Thoracic aorta (tissue), 2 donors: ENCODE results near the gene PRSS33. TPM values are rescaled to one million over a fixed set of nuclear protein-coding genes. Genes with fewer than 3 reads are reported as not detected.

Experiments used
- ATAC-seq: fragments of 150-250 bp; one replicate; pipeline ENCODE4 v1.8.0; 2017; ENCODE audit warnings: low read depth; ENCODE audit not compliant: insufficient number of reproducible peaks, low FRiP score
- DNase-seq: peaks from one replicate; pipeline ENCODE4 v3.0.0-alpha.2; 2020; ENCODE audit warnings: low spot score
- H3K27ac ChIP-seq, 2 donors: fragments of 200-600 bp; sonication (generic); 1 replicate in 1 of 2; 2 replicates in 1 of 2; pipeline ENCODE4 v1.5.1; 2016; ENCODE audit warnings: mild to moderate bottlenecking in 2 of 2, moderate library complexity in 2 of 2
- H3K27me3 ChIP-seq: fragments of 200-600 bp; sonication (generic); replicated peaks from 2 replicates; pipeline ENCODE4 v1.6.0; 2016; ENCODE audit warnings: mild to moderate bottlenecking; ENCODE audit not compliant: insufficient read depth
- H3K36me3 ChIP-seq: fragments of 200-600 bp; sonication (generic); one replicate; pipeline ENCODE4 v1.5.1; 2016
- H3K4me1 ChIP-seq, 2 donors: fragments of 200-600 bp; sonication (generic); 1 replicate in 1 of 2; 2 replicates in 1 of 2; pipeline versions ENCODE4 v1.5.1 to v1.6.0; 2016; ENCODE audit warnings: low read depth in 2 of 2, mild to moderate bottlenecking in 1 of 2; ENCODE audit not compliant: control insufficient read depth in 1 of 2
- H3K4me3 ChIP-seq: fragments of 200-600 bp; sonication (generic); 2 replicates; pipeline ENCODE4 v1.5.1; 2016; ENCODE audit warnings: mild to moderate bottlenecking
- H3K9me3 ChIP-seq: fragments of 200-600 bp; sonication (generic); 2 replicates; pipeline ENCODE4 v1.5.1; 2016
- CTCF ChIP-seq: fragments of 200-600 bp; sonication (generic); IDR thresholded peaks from one replicate; pipeline ENCODE4 v1.5.1; 2019; ENCODE audit warnings: antibody characterized with exemption
- total RNA-seq, 2 donors: library from RNA; depleted of rRNA; stranded (reverse); fragments of >200 nt; gene quantifications; one replicate each; pipeline versions ENCODE4 v1.1.0 to v1.2.3, GENCODE V29; 2016

Gene PRSS33
- total RNA-seq, 2 donors from 2014 or later, result not detected

GRCh38 chr16:2816751-2817339 is 29.5 kb upstream of the PRSS33 start, which contains the start of gene PRSS21:
Gene PRSS21 (plus strand): TSS chr16:2817237. CDS start chr16:2817269, 32 bp downstream.
- ATAC-seq, result no peak

GRCh38 chr16:2815299-2815771 is 28.0 kb upstream of the PRSS33 start:
- no peaks in the 10 kb centered on the region for H3K27me3 ChIP-seq
- no peak for TF ChIP-seq CTCF
- no peaks in the 10 kb centered on the region for H3K9me3 ChIP-seq
- H3K4me1 ChIP-seq, result no peaks in the 10 kb centered on the region
- H3K36me3 ChIP-seq, result no peaks in the 10 kb centered on the region
- no peak overlapping the region for H3K27ac ChIP-seq
- ATAC-seq (no peak), DNase-seq (no peak)
- H3K4me3 ChIP-seq, result no peak overlapping the region

More at GRCh38 chr16:2816751-2817339, 29.5 kb upstream of the PRSS33 start, which contains the start of gene PRSS21:
- Histone ChIP-seq H3K4me3 (no peak within 1 kb of the TSS), H3K36me3 (no peaks in the 10 kb centered on the region), H3K4me1 (no peaks in the 10 kb centered on the region), H3K27me3 (no peaks in the 10 kb centered on the region), H3K9me3 (no peaks in the 10 kb centered on the region), H3K27ac (no peak within 1 kb of the TSS)
- DNase-seq, result no peak
- no peak for TF ChIP-seq CTCF

GRCh38 chr16:2814551-2815298 is 27.4 kb upstream of the PRSS33 start:
- H3K9me3 ChIP-seq, result no peaks in the 10 kb centered on the region
- TF ChIP-seq CTCF, result no peak
- no peak overlapping the region for H3K27ac ChIP-seq
- H3K27me3 ChIP-seq, result no peaks in the 10 kb centered on the region
- ATAC-seq (no peak), DNase-seq (no peak)
- no peaks in the 10 kb centered on the region for H3K4me1 ChIP-seq
- H3K36me3 ChIP-seq, result no peaks in the 10 kb centered on the region
- H3K4me3 ChIP-seq, result no peak overlapping the region

- DNase-seq (no peak), ATAC-seq (no peak)
- Histone ChIP-seq H3K36me3 (no peaks in the 10 kb centered on the region), H3K4me3 (no peak overlapping the region), H3K4me1 (no peaks in the 10 kb centered on the region), H3K27me3 (no peaks in the 10 kb centered on the region), H3K9me3 (no peaks in the 10 kb centered on the region), H3K27ac (no peak overlapping the region)
- no peak for TF ChIP-seq CTCF
Measured at GRCh38 chr16:2813771-2814221, 26.4 kb upstream of the PRSS33 start.

- H3K27ac ChIP-seq, result no peak overlapping the region
Measured at GRCh38 chr16:2811703-2812471, 24.5 kb upstream of the PRSS33 start.

More at GRCh38 chr16:2811703-2812471, 24.5 kb upstream of the PRSS33 start:
- Histone ChIP-seq H3K27me3 (no peaks in the 10 kb centered on the region), H3K36me3 (no peaks in the 10 kb centered on the region), H3K9me3 (no peaks in the 10 kb centered on the region), H3K4me1 (no peaks in the 10 kb centered on the region), H3K4me3 (no peak overlapping the region)
- TF ChIP-seq CTCF, result no peak
- no peak for ATAC-seq
- no peak for DNase-seq
